IPS-20b (cell line): ENCODE results near the gene KCNMB2.

Experiments
- H3K27ac ChIP-seq: one replicate; pipeline ENCODE4 v1.5.1; 2013; ENCODE audit warnings: low read length
- H3K27me3 ChIP-seq: 2 replicates; pipeline ENCODE4 v1.6.1; 2013; ENCODE audit warnings: mild to moderate bottlenecking, low read length, inconsistent platforms; ENCODE audit not compliant: insufficient read depth
- H3K36me3 ChIP-seq: 2 replicates; pipeline ENCODE4 v1.6.1; 2013; ENCODE audit warnings: low read depth, mild to moderate bottlenecking, inconsistent platforms, low read length, moderate library complexity; ENCODE audit not compliant: insufficient read depth
- H3K4me1 ChIP-seq: 2 replicates; pipeline ENCODE4 v1.6.1; 2013; ENCODE audit warnings: mild to moderate bottlenecking, control low read depth, inconsistent platforms, low read length, moderate library complexity; ENCODE audit not compliant: insufficient read depth
- H3K4me3 ChIP-seq: 2 replicates; pipeline ENCODE4 v1.5.1; 2013; ENCODE audit warnings: mild to moderate bottlenecking, low read length, inconsistent platforms
- H3K9ac ChIP-seq: 2 replicates; pipeline ENCODE4 v1.6.1; 2013; ENCODE audit warnings: low read depth, mild to moderate bottlenecking, inconsistent platforms, low read length, moderate library complexity
- H3K9me3 ChIP-seq: 2 replicates; pipeline ENCODE4 v1.6.1; 2013; ENCODE audit warnings: mild to moderate bottlenecking, low read depth, low read length, inconsistent platforms; ENCODE audit not compliant: insufficient read depth

KCNMB2 gene

GRCh38 chr3:178749471-178749870 is 213.2 kb downstream of the KCNMB2 start:
- no peak overlapping the region for H3K4me3 ChIP-seq
- no peaks in the 10 kb centered on the region for H3K4me1 ChIP-seq
- no peaks in the 10 kb centered on the region for H3K9me3 ChIP-seq
- H3K27me3 ChIP-seq = no peaks in the 10 kb centered on the region
- H3K36me3 ChIP-seq = no peaks in the 10 kb centered on the region
- H3K27ac ChIP-seq = no peak overlapping the region
- H3K9ac ChIP-seq = no peak overlapping the region

GRCh38 chr3:178750639-178751300 is 214.5 kb downstream of the KCNMB2 start:
- no peaks in the 10 kb centered on the region for H3K9me3 ChIP-seq
- H3K36me3 ChIP-seq = no peaks in the 10 kb centered on the region
- no peaks in the 10 kb centered on the region for H3K4me1 ChIP-seq

GRCh38 chr3:178752843-178753242 is 216.6 kb downstream of the KCNMB2 start:
- no peaks in the 10 kb centered on the region for H3K36me3 ChIP-seq
- no peak overlapping the region for H3K9ac ChIP-seq
- no peaks in the 10 kb centered on the region for H3K27me3 ChIP-seq
- H3K9me3 ChIP-seq = no peaks in the 10 kb centered on the region
- no peaks in the 10 kb centered on the region for H3K4me1 ChIP-seq
- no peak overlapping the region for H3K27ac ChIP-seq
- no peak overlapping the region for H3K4me3 ChIP-seq

More at GRCh38 chr3:178750639-178751300, 214.5 kb downstream of the KCNMB2 start:
- Histone ChIP-seq H3K27ac (no peak overlapping the region), H3K27me3 (no peaks in the 10 kb centered on the region), H3K4me3 (no peak overlapping the region), H3K9ac (no peak overlapping the region)

GRCh38 chr3:178754852-178755510 is 218.7 kb downstream of the KCNMB2 start:
- no peak overlapping the region for H3K9ac ChIP-seq
- H3K36me3 ChIP-seq = no peaks in the 10 kb centered on the region
- H3K27me3 ChIP-seq = no peaks in the 10 kb centered on the region
- H3K4me3 ChIP-seq = no peak overlapping the region
- H3K9me3 ChIP-seq = no peaks in the 10 kb centered on the region
- no peaks in the 10 kb centered on the region for H3K4me1 ChIP-seq
- H3K27ac ChIP-seq = no peak overlapping the region

GRCh38 chr3:178761024-178761423 is 224.8 kb downstream of the KCNMB2 start:
- Histone ChIP-seq H3K27ac (no peak overlapping the region), H3K36me3 (no peaks in the 10 kb centered on the region), H3K4me1 (no peaks in the 10 kb centered on the region), H3K27me3 (no peaks in the 10 kb centered on the region), H3K9ac (no peak overlapping the region), H3K4me3 (no peak overlapping the region), H3K9me3 (no peaks in the 10 kb centered on the region)

GRCh38 chr3:178761461-178761860 is 225.2 kb downstream of the KCNMB2 start:
- Histone ChIP-seq H3K4me3 (no peak overlapping the region), H3K9ac (no peak overlapping the region), H3K27ac (no peak overlapping the region), H3K27me3 (no peaks in the 10 kb centered on the region), H3K4me1 (no peaks in the 10 kb centered on the region), H3K36me3 (no peaks in the 10 kb centered on the region), H3K9me3 (no peaks in the 10 kb centered on the region)

GRCh38 chr3:178762385-178762784 is 226.1 kb downstream of the KCNMB2 start:
- H3K36me3 ChIP-seq = no peaks in the 10 kb centered on the region
- no peaks in the 10 kb centered on the region for H3K9me3 ChIP-seq
- H3K4me1 ChIP-seq = no peaks in the 10 kb centered on the region
- H3K4me3 ChIP-seq = no peak overlapping the region
- no peak overlapping the region for H3K27ac ChIP-seq
- no peak overlapping the region for H3K9ac ChIP-seq
- no peaks in the 10 kb centered on the region for H3K27me3 ChIP-seq

GRCh38 chr3:178765472-178765871 is 229.2 kb downstream of the KCNMB2 start:
- no peak overlapping the region for H3K27ac ChIP-seq
- no peak overlapping the region for H3K4me3 ChIP-seq
- no peaks in the 10 kb centered on the region for H3K9me3 ChIP-seq
- H3K4me1 ChIP-seq = no peaks in the 10 kb centered on the region
- H3K9ac ChIP-seq = no peak overlapping the region
- no peaks in the 10 kb centered on the region for H3K36me3 ChIP-seq
- H3K27me3 ChIP-seq = no peaks in the 10 kb centered on the region

- Histone ChIP-seq H3K27me3 (no peaks in the 10 kb centered on the region), H3K4me1 (no peaks in the 10 kb centered on the region; the same call in 1 of the 2 replicates), H3K9me3 (no peaks in the 10 kb centered on the region), H3K9ac (no peak overlapping the region), H3K27ac (no peak overlapping the region), H3K36me3 (no peaks in the 10 kb centered on the region), H3K4me3 (no peak overlapping the region)
These were observed 231.3 kb downstream of the KCNMB2 start for GRCh38 chr3:178767581-178767980.

GRCh38 chr3:178768072-178768864 is 232.0 kb downstream of the KCNMB2 start:
- Histone ChIP-seq H3K27ac (no peak overlapping the region), H3K4me1 (no peaks in the 10 kb centered on the region; the same call in 1 of the 2 replicates), H3K4me3 (no peak overlapping the region), H3K9me3 (no peaks in the 10 kb centered on the region), H3K27me3 (no peaks in the 10 kb centered on the region), H3K36me3 (no peaks in the 10 kb centered on the region), H3K9ac (no peak overlapping the region)

- no peaks in the 10 kb centered on the region; the same call in 1 of the 2 replicates for H3K4me1 ChIP-seq
- no peak overlapping the region for H3K4me3 ChIP-seq
- no peak overlapping the region for H3K9ac ChIP-seq
- H3K36me3 ChIP-seq = no peaks in the 10 kb centered on the region
- H3K9me3 ChIP-seq = no peaks in the 10 kb centered on the region
- H3K27ac ChIP-seq = no peak overlapping the region
- no peaks in the 10 kb centered on the region for H3K27me3 ChIP-seq
These were observed 235.3 kb downstream of the KCNMB2 start for GRCh38 chr3:178771511-178771910.
